Vagina (tissue), 2 donors: ENCODE data around the gene MPST. TPM values are rescaled to one million over a fixed set of nuclear protein-coding genes. Genes with fewer than 3 reads are reported as not detected.

Source experiments
- DNase-seq, 2 donors: peaks; one replicate each; pipeline ENCODE4 v3.0.0-alpha.2; 2017; ENCODE audit errors: extremely low spot score in 2 of 2
- H3K27ac ChIP-seq: fragments of 200-600 bp; sonication (generic); one replicate; pipeline ENCODE4 v1.5.1; 2019
- H3K27me3 ChIP-seq: fragments of 200-600 bp; sonication (generic); one replicate; pipeline ENCODE4 v1.5.1; 2019
- H3K36me3 ChIP-seq, 2 donors: fragments of 200-600 bp; sonication (generic); one replicate each; pipeline ENCODE4 v1.5.1; 2017 to 2019
- H3K4me1 ChIP-seq: fragments of 200-600 bp; sonication (generic); one replicate; pipeline ENCODE4 v1.5.1; 2019
- H3K4me3 ChIP-seq, 2 donors: fragments of 200-600 bp; sonication (generic); 1 replicate in 1 of 2; 2 replicates in 1 of 2; pipeline ENCODE4 v1.5.1; 2016 to 2019
- H3K9me3 ChIP-seq: fragments of 200-600 bp; sonication (generic); one replicate; pipeline ENCODE4 v1.5.1; 2019
- POLR2A ChIP-seq, 2 donors: fragments of 450-650 bp; IDR thresholded peaks; one replicate each; pipeline ENCODE4 v1.6.1; 2017; ENCODE audit warnings: antibody characterized with exemption in 2 of 2, mild to moderate bottlenecking in 2 of 2, moderate library complexity in 2 of 2
- POLR2AphosphoS5 ChIP-seq, 2 donors: sonication (generic); formaldehyde crosslinking; IDR thresholded peaks; one replicate each; pipeline ENCODE4 v1.9.0; 2017; ENCODE audit warnings: antibody characterized with exemption in 2 of 2, mild to moderate bottlenecking in 2 of 2, low read depth in 1 of 2; ENCODE audit not compliant: insufficient read depth in 1 of 2
- intact Hi-C: fragments of 100-400 bp; cut with DNase I; formaldehyde crosslinking; loops from one replicate; pipeline ENCODE4 v1.15.1; 2023
- small RNA-seq: library from RNA; depleted of rRNA; stranded (forward); fragments of <200 nt; gene quantifications from one replicate; pipeline ENCODE3, GENCODE V24; 2016
- total RNA-seq: library from RNA; depleted of rRNA; stranded (reverse); fragments of >200 nt; gene quantifications from one replicate; pipeline ENCODE4 v1.2.3, GENCODE V29; 2016
- TF ChIP-seq, protein P1 (sequence below), 3 experiments: fragments of 450-650 bp in 2 of 3; fragments of 200-600 bp in 1 of 3; sonication (generic) in 1 of 3; IDR thresholded peaks; one replicate each; pipeline ENCODE4 v1.5.1; 2017 to 2019; ENCODE audit warnings: antibody characterized with exemption in 3 of 3, mild to moderate bottlenecking in 2 of 3, moderate library complexity in 2 of 3

Gene MPST
- total RNA-seq, 1 donor from 2014 or later = 126 TPM

- TF ChIP-seq POLR2AphosphoS5 (IDR thresholded peaks at IDR 0.05; ENCODE audit: insufficient read depth in 1 of 2, low read depth in 1 of 2) (no peak), POLR2A (IDR thresholded peaks at IDR 0.05) (no peak)
- TF ChIP-seq, protein P1, sequence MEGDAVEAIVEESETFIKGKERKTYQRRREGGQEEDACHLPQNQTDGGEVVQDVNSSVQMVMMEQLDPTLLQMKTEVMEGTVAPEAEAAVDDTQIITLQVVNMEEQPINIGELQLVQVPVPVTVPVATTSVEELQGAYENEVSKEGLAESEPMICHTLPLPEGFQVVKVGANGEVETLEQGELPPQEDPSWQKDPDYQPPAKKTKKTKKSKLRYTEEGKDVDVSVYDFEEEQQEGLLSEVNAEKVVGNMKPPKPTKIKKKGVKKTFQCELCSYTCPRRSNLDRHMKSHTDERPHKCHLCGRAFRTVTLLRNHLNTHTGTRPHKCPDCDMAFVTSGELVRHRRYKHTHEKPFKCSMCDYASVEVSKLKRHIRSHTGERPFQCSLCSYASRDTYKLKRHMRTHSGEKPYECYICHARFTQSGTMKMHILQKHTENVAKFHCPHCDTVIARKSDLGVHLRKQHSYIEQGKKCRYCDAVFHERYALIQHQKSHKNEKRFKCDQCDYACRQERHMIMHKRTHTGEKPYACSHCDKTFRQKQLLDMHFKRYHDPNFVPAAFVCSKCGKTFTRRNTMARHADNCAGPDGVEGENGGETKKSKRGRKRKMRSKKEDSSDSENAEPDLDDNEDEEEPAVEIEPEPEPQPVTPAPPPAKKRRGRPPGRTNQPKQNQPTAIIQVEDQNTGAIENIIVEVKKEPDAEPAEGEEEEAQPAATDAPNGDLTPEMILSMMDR (IDR thresholded peaks at IDR 0.05) = no peak
- H3K4me3 ChIP-seq = no peak overlapping the region
- H3K36me3 ChIP-seq = no peaks in the 10 kb centered on the region
- intact Hi-C loops = no loop called here
- H3K27me3 ChIP-seq = no peaks in the 10 kb centered on the region
- DNase-seq = no peak
- H3K4me1 ChIP-seq = no peaks in the 10 kb centered on the region
- H3K27ac ChIP-seq = no peak overlapping the region
- H3K9me3 ChIP-seq = no peaks in the 10 kb centered on the region
Observed at GRCh38 chr22:37079158-37079557, 59.6 kb downstream of the MPST start.

Small RNA genes lying within 50 kb of the gene (small RNA-seq; reads per million reads assigned to genes)
- gene RF00019 = not detected

Other genes starting within 250 kb of the MPST start
- 15.0 TPM for gene IFT27, start 243.6 kb upstream of the MPST start, total RNA-seq
- gene PVALB, start 202.7 kb upstream of the MPST start, total RNA-seq = not detected
- gene NCF4, start 158.7 kb upstream of the MPST start, total RNA-seq = 37.6 TPM
- gene CSF2RB, start 106.1 kb upstream of the MPST start, total RNA-seq = 4.2 TPM
- gene TST, start 295 bp upstream of the MPST start, total RNA-seq = 50.8 TPM
- 27.5 TPM for gene KCTD17, start 32.0 kb downstream of the MPST start, total RNA-seq
- not detected for gene TMPRSS6, start 90.0 kb downstream of the MPST start, total RNA-seq
- 3.7 TPM for gene IL2RB, start 130.2 kb downstream of the MPST start, total RNA-seq
- 4.9 TPM for gene C1QTNF6, start 168.5 kb downstream of the MPST start, total RNA-seq
- not detected for gene SSTR3, start 192.7 kb downstream of the MPST start, total RNA-seq
- 15.7 TPM for gene RAC2, start 224.5 kb downstream of the MPST start, total RNA-seq